ENCODE measurements around the gene ATP10B.

Gene ATP10B

GRCh38 chr5:160550075-160550474 is 301.9 kb downstream of the ATP10B start (continued):
- TF ChIP-seq ZNF148 (tag by site-specific recombination; IDR thresholded peaks at IDR 0.05; ENCODE audit: borderline replicate concordance) (no peak), ZNF132 (tag by site-specific recombination; IDR thresholded peaks at IDR 0.05; ENCODE audit: borderline replicate concordance) (no peak), ZNF518A (tag by site-specific recombination; conservative IDR thresholded peaks at IDR 0.05; ENCODE audit: low read depth) (no peak), ZNF654 (tag by site-specific recombination; IDR thresholded peaks at IDR 0.05; ENCODE audit: low read depth) (no peak), SCRT2 (tag by site-specific recombination; IDR thresholded peaks at IDR 0.05) (no peak), ZNF600 (tag by site-specific recombination; IDR thresholded peaks at IDR 0.05) (no peak), ZNF121 (tag by site-specific recombination; IDR thresholded peaks at IDR 0.05) (no peak), KLF17 (tag by site-specific recombination; IDR thresholded peaks at IDR 0.05) (no peak), PBX3 (CRISPR knock-in tag; IDR thresholded peaks at IDR 0.05) (no peak)

GRCh38 chr5:160548949-160549645 is 302.9 kb downstream of the ATP10B start:
- Histone ChIP-seq H3K4me3 (ENCODE audit: low read depth, low read length) (no peak overlapping the region), H3K27ac (ENCODE audit: extremely low read depth, low read depth, low read length) (no peak overlapping the region), H3K4me1 (ENCODE audit: control insufficient read depth, insufficient read depth, low read length) (no peaks in the 10 kb centered on the region), H3K9me3 (ENCODE audit: control insufficient read depth, insufficient read depth, low read depth, low read length) (no peaks in the 10 kb centered on the region), H3K36me3 (ENCODE audit: control insufficient read depth in 2 of 2, insufficient read depth in 1 of 2, low read length in 2 of 2) (no peaks in the 10 kb centered on the region)
- POLR2A ChIA-PET: no interaction called here
- CTCF ChIA-PET: no interaction called here
- TF ChIP-seq ZNF624 (tag by site-specific recombination; IDR thresholded peaks at IDR 0.05) (no peak), MZF1 (tag by site-specific recombination; IDR thresholded peaks at IDR 0.05; ENCODE audit: borderline replicate concordance) (no peak), ZNF112 (tag by site-specific recombination; IDR thresholded peaks at IDR 0.05) (no peak), ZNF837 (tag by site-specific recombination; IDR thresholded peaks at IDR 0.05) (no peak), REST (tag by site-specific recombination; IDR thresholded peaks at IDR 0.05) (no peak), ZNF426 (tag by site-specific recombination; IDR thresholded peaks at IDR 0.05) (no peak), ZNF645 (tag by site-specific recombination; IDR thresholded peaks at IDR 0.05) (no peak)

All from HEK293 (cell line).